PC-3 (cell line): Measurements from ENCODE around the gene TMEM221. TPM values are rescaled to one million over a fixed set of nuclear protein-coding genes. Genes with fewer than 3 reads are reported as not detected.

Source experiments
- ATAC-seq: fragments of 200-7000 bp; cut with Tn5 transposase; 2 replicates; pipeline ENCODE4 v1.9.1; 2020; ENCODE audit warnings: mild to moderate bottlenecking, moderate library complexity
- BruUV-seq: library from RNA; stranded (reverse); fragments of 400-500 nt; replicated peaks from 2 replicates; lab custom pipeline; 2021; lab: Mats Ljungman, UMichigan
- CTCF ChIA-PET: fragments of 300-600 bp; sonication (Branson Sonifier 250); formaldehyde crosslinking; loops from one replicate; lab custom pipeline; 2022; ENCODE audit warnings: antibody characterized with exemption; lab: Charles Lee
- POLR2A ChIA-PET: fragments of 300-600 bp; sonication (Branson Sonifier 250); formaldehyde crosslinking; loops from one replicate; lab custom pipeline; 2022; ENCODE audit warnings: antibody characterized with exemption; ENCODE audit not compliant: unreplicated experiment; lab: Charles Lee
- DNase-seq: peaks from one replicate; pipeline ENCODE4 v3.0.0-alpha.2; 2015
- H2AFZ ChIP-seq: fragments of 300-600 bp; sonication (generic); 2 replicates; pipeline ENCODE4 v1.6.0; 2016; ENCODE audit warnings: antibody characterized with exemption, low read length
- H3F3A ChIP-seq: fragments of 300-600 bp; sonication (generic); one replicate; pipeline ENCODE4 v1.6.0; 2017; ENCODE audit warnings: antibody characterized with exemption, low read length, control low read depth, mild to moderate bottlenecking; ENCODE audit not compliant: unreplicated experiment
- H3K27ac ChIP-seq: fragments of 300-600 bp; sonication (generic); 2 replicates; pipeline ENCODE4 v1.5.1; 2016; ENCODE audit warnings: mild to moderate bottlenecking, low read length
- H3K27me3 ChIP-seq: fragments of 300-600 bp; sonication (generic); 2 replicates; pipeline ENCODE4 v1.6.1; 2016; ENCODE audit warnings: low read length, mixed read lengths
- H3K36me3 ChIP-seq: fragments of 300-600 bp; sonication (generic); 2 replicates; pipeline ENCODE4 v1.6.1; 2016; ENCODE audit warnings: low read depth, mixed run types, low read length, mixed read lengths
- H3K4me1 ChIP-seq: fragments of 300-600 bp; sonication (generic); 2 replicates; pipeline ENCODE4 v1.5.1; 2016; ENCODE audit warnings: low read length; ENCODE audit not compliant: insufficient read depth
- H3K4me2 ChIP-seq: fragments of 300-600 bp; sonication (generic); 2 replicates; pipeline ENCODE4 v1.6.0; 2016; ENCODE audit warnings: low read length
- H3K4me3 ChIP-seq: fragments of 300-600 bp; sonication (generic); 2 replicates; pipeline ENCODE4 v1.5.1; 2016; ENCODE audit warnings: mild to moderate bottlenecking, low read length, mixed read lengths
- H3K79me2 ChIP-seq: fragments of 300-600 bp; sonication (generic); 2 replicates; pipeline ENCODE4 v1.6.1; 2017; ENCODE audit warnings: low read length, mixed read lengths
- H3K9ac ChIP-seq: fragments of 300-600 bp; sonication (generic); 2 replicates; pipeline ENCODE4 v1.6.0; 2016; ENCODE audit warnings: mild to moderate bottlenecking, low read length
- H3K9me2 ChIP-seq: fragments of 300-600 bp; sonication (generic); replicated peaks from 2 replicates; pipeline ENCODE4 v1.6.1; 2016; ENCODE audit warnings: mixed run types, low read length, mixed read lengths
- H3K9me3 ChIP-seq: fragments of 300-600 bp; sonication (generic); 2 replicates; pipeline ENCODE4 v1.6.1; 2016; ENCODE audit warnings: low read length, mixed read lengths
- H4K20me1 ChIP-seq: fragments of 300-600 bp; sonication (generic); 2 replicates; pipeline ENCODE4 v1.6.1; 2016; ENCODE audit warnings: low read length, mixed read lengths
- CTCF ChIP-seq: fragments of 300-600 bp; sonication (generic); conservative IDR thresholded peaks from 2 replicates; pipeline ENCODE4 v1.5.1; 2017; ENCODE audit warnings: antibody characterized with exemption, low read depth, mild to moderate bottlenecking, low read length
- EZH2 ChIP-seq: fragments of 300-600 bp; sonication (generic); IDR thresholded peaks from one replicate; pipeline ENCODE4 v1.6.1; 2017; ENCODE audit warnings: antibody characterized with exemption, mild to moderate bottlenecking, low read length; ENCODE audit not compliant: unreplicated experiment
- EZH2phosphoT487 ChIP-seq: fragments of 300-600 bp; sonication (generic); IDR thresholded peaks from 2 replicates; pipeline ENCODE4 v1.6.1; 2018; ENCODE audit warnings: mild to moderate bottlenecking, antibody characterized with exemption, low read length, borderline replicate concordance
- intact Hi-C: fragments of 100-400 bp; cut with micrococcal nuclease; formaldehyde crosslinking; loops from 2 replicates; pipeline ENCODE4 v1.9.0; 2023
- total RNA-seq: library from RNA; depleted of rRNA; stranded (reverse); fragments of >200 nt; gene quantifications from 2 replicates; pipeline ENCODE4 v1.2.3, GENCODE V29; 2014

TMEM221 gene
- total RNA-seq, 1 experiment from 2014 or later, result 3.0 TPM

- TF ChIP-seq EZH2phosphoT487, result no peak
- TF ChIP-seq CTCF, result peak; percentile 97
- ChIA-PET POLR2A (no interaction called here), CTCF (interaction anchor here (0.5 to 1.0 kb wide), 4 partner anchors 12 to 346 kb away, joined by 4 to 7 read pairs (median 6); partner anchors contain the start of gene PGLS)
- no peaks in the 10 kb centered on the region; the same call in 1 of the 2 replicates for H3K36me3 ChIP-seq
- H3F3A ChIP-seq, result no peaks in the 10 kb centered on the region
- no peak overlapping the region for H3K4me3 ChIP-seq
- BruUV-seq, result no TSS peak
- no peaks in the 10 kb centered on the region for H4K20me1 ChIP-seq
- H3K4me1 ChIP-seq, result no peaks in the 10 kb centered on the region
- ATAC-seq (peak; percentile 84), DNase-seq (peak; percentile 84)
- no peak overlapping the region for H3K9ac ChIP-seq
- H3K9me3 ChIP-seq, result no peaks in the 10 kb centered on the region
- no peak overlapping the region for H3K27ac ChIP-seq
- no peak overlapping the region for H3K4me2 ChIP-seq
- no peaks in the 10 kb centered on the region for H3K9me2 ChIP-seq
- H3K27me3 ChIP-seq, result no peaks in the 10 kb centered on the region
- intact Hi-C loops, result no loop called here
- H3K79me2 ChIP-seq, result no peaks in the 10 kb centered on the region
- no peak overlapping the region for H2AFZ ChIP-seq
These were observed 48.0 kb upstream of the TMEM221 start for GRCh38 chr19:17496337-17496997.

- H2AFZ ChIP-seq, result no peak overlapping the region
- H3K27ac ChIP-seq, result no peak overlapping the region
- DNase-seq (no peak), ATAC-seq (no peak)
- no peaks in the 10 kb centered on the region for H3K9me3 ChIP-seq
- no peak overlapping the region for H3K4me2 ChIP-seq
- H4K20me1 ChIP-seq, result no peaks in the 10 kb centered on the region
- H3K4me1 ChIP-seq, result no peaks in the 10 kb centered on the region
- H3K4me3 ChIP-seq, result no peak overlapping the region
- H3F3A ChIP-seq, result no peaks in the 10 kb centered on the region
- no peak overlapping the region for H3K9ac ChIP-seq
- no peaks in the 10 kb centered on the region for H3K9me2 ChIP-seq
- CTCF ChIA-PET, result interaction anchor here (0.5 to 1.0 kb wide), 4 partner anchors 11 to 347 kb away, joined by 4 to 7 read pairs (median 6); partner anchors contain the start of gene PGLS
- no TSS peak for BruUV-seq
- intact Hi-C loops, result no loop called here
- H3K36me3 ChIP-seq, result no peaks in the 10 kb centered on the region; the same call in 1 of the 2 replicates
- POLR2A ChIA-PET, result no interaction called here
- H3K27me3 ChIP-seq, result no peaks in the 10 kb centered on the region
- TF ChIP-seq CTCF (no peak), EZH2 (no peak), EZH2phosphoT487 (no peak)
- no peaks in the 10 kb centered on the region for H3K79me2 ChIP-seq
These were observed 47.3 kb upstream of the TMEM221 start for GRCh38 chr19:17495639-17496296.

- CTCF ChIA-PET, result no interaction called here
- no TSS peak for BruUV-seq
- Histone ChIP-seq H3K27me3 (no peaks in the 10 kb centered on the region), H3F3A (no peaks in the 10 kb centered on the region), H3K9me2 (no peaks in the 10 kb centered on the region), H3K27ac (no peak overlapping the region), H3K4me1 (peaks cover 7% of the 10 kb centered on the region), H3K9me3 (no peaks in the 10 kb centered on the region), H3K9ac (no peak overlapping the region), H3K4me3 (no peak overlapping the region), H3K79me2 (no peaks in the 10 kb centered on the region), H4K20me1 (no peaks in the 10 kb centered on the region), H3K36me3 (no peaks in the 10 kb centered on the region; the same call in 1 of the 2 replicates), H2AFZ (no peak overlapping the region), H3K4me2 (no peak overlapping the region)
- POLR2A ChIA-PET, result no interaction called here
- intact Hi-C loops, result no loop called here
- DNase-seq, result no peak
- no peak for ATAC-seq
- TF ChIP-seq CTCF, result no peak
- no peak for TF ChIP-seq EZH2phosphoT487
- no peak for TF ChIP-seq EZH2
These were observed 42.8 kb upstream of the TMEM221 start for GRCh38 chr19:17491287-17491686.
